SK-N-SH (cell line): Measurements from ENCODE around the gene GPM6B. TPM values are rescaled to one million over a fixed set of nuclear protein-coding genes. Genes with fewer than 3 reads are reported as not detected.

Source experiments
- CTCF ChIA-PET: fragments of 300-600, 350-600 bp; formaldehyde crosslinking; extraction: SDS; loops from one replicate; lab custom pipeline; 2021; lab: Yijun Ruan, JAX
- POLR2A ChIA-PET: fragments of 350-600 bp; sonication (Branson Sonifier 250); formaldehyde crosslinking; extraction: SDS; loops from one replicate; lab custom pipeline; 2020; ENCODE audit warnings: antibody characterized with exemption, inconsistent platforms; lab: Yijun Ruan, JAX
- DNase-seq: peaks from one replicate; pipeline ENCODE4 v3.0.0; 2012
- H2AFZ ChIP-seq: fragments of 200-600 bp; sonication (generic); 2 replicates; pipeline ENCODE4 v1.8.1; 2016; ENCODE audit warnings: antibody characterized with exemption, mild to moderate bottlenecking, low read depth
- H3F3A ChIP-seq: fragments of 200-600 bp; sonication (generic); replicated peaks from 2 replicates; pipeline ENCODE3; 2016; ENCODE audit warnings: antibody characterized with exemption, mild to moderate bottlenecking; ENCODE audit not compliant: insufficient read depth
- H3K27ac ChIP-seq, 2 experiments: fragments of 200-500 bp in 1 of 2; fragments of 200-600 bp in 1 of 2; sonication (Bioruptor generic) in 1 of 2; sonication (generic), shearing (Covaris generic) in 1 of 2; 2 replicates each; pipeline versions ENCODE4 v1.5.1 to v1.6.1; 2014 to 2016; ENCODE audit warnings: low read depth in 2 of 2, inconsistent platforms in 1 of 2, low read length in 1 of 2, mild to moderate bottlenecking in 1 of 2, mixed read lengths in 1 of 2
- H3K27me3 ChIP-seq: fragments of 200-600 bp; sonication (generic), shearing (Covaris generic); 2 replicates; pipeline ENCODE4 v1.6.1; 2016; ENCODE audit warnings: mixed run types; ENCODE audit not compliant: insufficient read depth
- H3K36me3 ChIP-seq, 2 experiments: fragments of 200-500 bp in 1 of 2; fragments of 200-600 bp in 1 of 2; sonication (Bioruptor generic) in 1 of 2; sonication (generic) in 1 of 2; replicated peaks in 1 of 2; 2 replicates each; pipeline versions ENCODE3 to v1.5.1; 2014 to 2016; ENCODE audit warnings: low read length in 1 of 2, mild to moderate bottlenecking in 1 of 2; ENCODE audit not compliant: insufficient read depth in 2 of 2, control insufficient read depth in 1 of 2
- H3K4me1 ChIP-seq, 2 experiments: fragments of 200-500 bp in 1 of 2; fragments of 200-600 bp in 1 of 2; sonication (Bioruptor generic) in 1 of 2; sonication (generic), shearing (Covaris generic) in 1 of 2; 2 replicates each; pipeline versions ENCODE4 v1.5.1 to v1.6.1; 2014 to 2016; ENCODE audit warnings: low read depth in 1 of 2, low read length in 1 of 2, mixed run types in 1 of 2; ENCODE audit not compliant: insufficient read depth in 2 of 2, control insufficient read depth in 1 of 2
- H3K4me2 ChIP-seq: fragments of 200-600 bp; sonication (generic), shearing (Covaris generic); 2 replicates; pipeline ENCODE4 v1.6.1; 2017; ENCODE audit warnings: mixed run types
- H3K4me3 ChIP-seq, 2 experiments: fragments of 200-500 bp in 1 of 2; fragments of 200-600 bp in 1 of 2; sonication (Bioruptor generic) in 1 of 2; sonication (generic), shearing (Covaris generic) in 1 of 2; 2 replicates each; pipeline versions ENCODE4 v1.5.1 to v1.8.1; 2014 to 2016; ENCODE audit warnings: low read depth in 2 of 2, inconsistent platforms in 1 of 2, low read length in 1 of 2, mild to moderate bottlenecking in 1 of 2, mixed read lengths in 1 of 2, moderate library complexity in 1 of 2
- H3K79me2 ChIP-seq: fragments of 200-600 bp; sonication (generic); 2 replicates; pipeline ENCODE4 v1.8.1; 2017; ENCODE audit warnings: mild to moderate bottlenecking; ENCODE audit not compliant: insufficient read depth
- H3K9ac ChIP-seq: fragments of 200-600 bp; sonication (generic); 2 replicates; pipeline ENCODE4 v1.6.1; 2017; ENCODE audit warnings: mixed run types
- H3K9me2 ChIP-seq: fragments of 200-600 bp; sonication (generic); 2 replicates; pipeline ENCODE4 v1.6.1; 2017; ENCODE audit warnings: mixed run types
- H3K9me3 ChIP-seq: fragments of 200-600 bp; sonication (generic); 2 replicates; pipeline ENCODE4 v1.6.1; 2017; ENCODE audit warnings: mixed run types, mild to moderate bottlenecking, moderate library complexity
- H4K20me1 ChIP-seq: fragments of 200-600 bp; sonication (generic); 2 replicates; pipeline ENCODE4 v1.6.1; 2017; ENCODE audit warnings: mild to moderate bottlenecking, mixed run types; ENCODE audit not compliant: insufficient read depth
- EP300 ChIP-seq, 2 experiments: IDR thresholded peaks; 2 replicates each; pipeline versions ENCODE4 v1.4.0 to v1.6.1; 2012; ENCODE audit warnings: borderline replicate concordance in 1 of 2, low read depth in 1 of 2, low read length in 1 of 2
- EZH2phosphoT487 ChIP-seq: fragments of 200-600 bp; sonication (generic); IDR thresholded peaks from 2 replicates; pipeline ENCODE4 v1.6.1; 2017; ENCODE audit warnings: low read depth, mixed run types, mild to moderate bottlenecking, antibody characterized with exemption, moderate library complexity, borderline replicate concordance
- FOXJ3 ChIP-seq: sonication (generic); formaldehyde crosslinking; IDR thresholded peaks from 2 replicates; pipeline ENCODE4 v1.5.1; 2020; ENCODE audit warnings: mild to moderate bottlenecking, missing genetic modification reagents
- FOXM1 ChIP-seq: IDR thresholded peaks from 2 replicates; pipeline ENCODE4 v1.4.0; 2012; ENCODE audit warnings: low read depth, mild to moderate bottlenecking
- GABPA ChIP-seq: IDR thresholded peaks from 2 replicates; pipeline ENCODE4 v1.4.0; 2012; ENCODE audit warnings: low read depth, mild to moderate bottlenecking
- GATA2 ChIP-seq: sonication (generic); formaldehyde crosslinking; IDR thresholded peaks from 2 replicates; pipeline ENCODE4 v1.5.0; 2020; ENCODE audit warnings: mild to moderate bottlenecking, missing genetic modification reagents
- IRF3 ChIP-seq: fragments of 150-350 bp; IDR thresholded peaks from 2 replicates; pipeline ENCODE4 v1.6.1; 2016; ENCODE audit warnings: mild to moderate bottlenecking, low read depth, low read length
- JUND ChIP-seq: IDR thresholded peaks from 2 replicates; pipeline ENCODE4 v1.4.0; 2012
- NFIC ChIP-seq: IDR thresholded peaks from 2 replicates; pipeline ENCODE4 v1.4.0; 2012; ENCODE audit warnings: borderline replicate concordance
- POLR2AphosphoS5 ChIP-seq: IDR thresholded peaks from 2 replicates; pipeline ENCODE4 v1.6.1; 2012; ENCODE audit warnings: low read depth, low read length
- RAD21 ChIP-seq: IDR thresholded peaks from 2 replicates; pipeline ENCODE4 v1.6.1; 2012; ENCODE audit warnings: mild to moderate bottlenecking, low read length
- RCOR1 ChIP-seq: fragments of 150-350 bp; IDR thresholded peaks from 2 replicates; pipeline ENCODE4 v1.6.1; 2017; ENCODE audit warnings: antibody characterized with exemption, low read length
- SMC3 ChIP-seq: IDR thresholded peaks from 2 replicates; pipeline ENCODE4 v1.6.1; 2012; ENCODE audit warnings: low read depth, low read length, improper control_type of control experiment
- TAF1 ChIP-seq: IDR thresholded peaks from 2 replicates; pipeline ENCODE4 v1.6.1; 2012; ENCODE audit warnings: low read depth, mild to moderate bottlenecking, low read length, moderate library complexity, borderline replicate concordance
- USF1 ChIP-seq: IDR thresholded peaks from 2 replicates; pipeline ENCODE4 v1.4.0; 2012; ENCODE audit warnings: low read depth, borderline replicate concordance
- YY1 ChIP-seq: IDR thresholded peaks from 2 replicates; pipeline ENCODE4 v1.4.0; 2012; ENCODE audit warnings: low read depth, mild to moderate bottlenecking
- WGBS: methylation state at CpG from one replicate; pipeline ENCODE4 v1.1.6; 2017; ENCODE audit warnings: low lambda C conversion rate; 5-methylcytosine and 5-hydroxymethylcytosine counted together
- polyA plus RNA-seq, 3 experiments: library from polyadenylated mRNA; depleted of rRNA; stranded (reverse); fragments of >200 nt; gene quantifications; 2 replicates each; pipeline ENCODE4 v1.2.3, GENCODE V29; 2012
- TF ChIP-seq, protein P1 (sequence below): fragments of 150-350 bp; IDR thresholded peaks from 2 replicates; pipeline ENCODE4 v1.6.1; 2017; ENCODE audit warnings: antibody characterized with exemption, low read length, low read depth, borderline replicate concordance
- TF ChIP-seq, protein P2 (sequence below): IDR thresholded peaks from 2 replicates; pipeline ENCODE4 v1.4.0; 2012; ENCODE audit warnings: low read depth

The GPM6B gene
- polyA plus RNA-seq, 1 of the 3 experiments (the other 2 are of a cell fraction) = 1.2 TPM

- TF ChIP-seq EZH2phosphoT487 (no peak), IRF3 (no peak), JUND (no peak), RCOR1 (no peak), USF1 (no peak), GABPA (no peak), POLR2AphosphoS5 (no peak), FOXJ3 (CRISPR knock-in tag) (no peak), NFIC (no peak), FOXM1 (no peak), GATA2 (no peak), EP300 (IDR thresholded peaks at IDR 0.05; ENCODE audit: borderline replicate concordance in 1 of 2, low read depth in 1 of 2, low read length in 1 of 2) (no peak), SMC3 (no peak), RAD21 (no peak), TAF1 (no peak), YY1 (no peak)
- TF ChIP-seq, protein P1, sequence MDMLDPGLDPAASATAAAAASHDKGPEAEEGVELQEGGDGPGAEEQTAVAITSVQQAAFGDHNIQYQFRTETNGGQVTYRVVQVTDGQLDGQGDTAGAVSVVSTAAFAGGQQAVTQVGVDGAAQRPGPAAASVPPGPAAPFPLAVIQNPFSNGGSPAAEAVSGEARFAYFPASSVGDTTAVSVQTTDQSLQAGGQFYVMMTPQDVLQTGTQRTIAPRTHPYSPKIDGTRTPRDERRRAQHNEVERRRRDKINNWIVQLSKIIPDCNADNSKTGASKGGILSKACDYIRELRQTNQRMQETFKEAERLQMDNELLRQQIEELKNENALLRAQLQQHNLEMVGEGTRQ = no peak
- TF ChIP-seq, protein P2, sequence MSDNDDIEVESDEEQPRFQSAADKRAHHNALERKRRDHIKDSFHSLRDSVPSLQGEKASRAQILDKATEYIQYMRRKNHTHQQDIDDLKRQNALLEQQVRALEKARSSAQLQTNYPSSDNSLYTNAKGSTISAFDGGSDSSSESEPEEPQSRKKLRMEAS = no peak
- no peak overlapping the region for H3K4me2 ChIP-seq
- DNase-seq = no peak
- H3K9ac ChIP-seq = no peak overlapping the region
- no peaks in the 10 kb centered on the region; the same call in 1 of the 2 replicates for H3K27me3 ChIP-seq
- ChIA-PET CTCF (no interaction called here), POLR2A (no interaction called here)
- H4K20me1 ChIP-seq = no peaks in the 10 kb centered on the region
- H2AFZ ChIP-seq = no peak overlapping the region
- no peaks in the 10 kb centered on the region for H3K9me3 ChIP-seq
- no peaks in the 10 kb centered on the region for H3K36me3 ChIP-seq
- no peaks in the 10 kb centered on the region for H3K79me2 ChIP-seq
- WGBS = 19% methylated on average over 2 of the region's 2 CpGs
- H3K27ac ChIP-seq = no peak overlapping the region
- H3K4me1 ChIP-seq = no peaks in the 10 kb centered on the region
- H3K4me3 ChIP-seq = no peak overlapping the region
- no peaks in the 10 kb centered on the region for H3K9me2 ChIP-seq
- H3F3A ChIP-seq = no peaks in the 10 kb centered on the region
Observed at GRCh38 chrX:13854003-13854402, 37.1 kb upstream of the GPM6B start.
